ENCODE data around the gene RPUSD1.

Gene RPUSD1

DNA sequence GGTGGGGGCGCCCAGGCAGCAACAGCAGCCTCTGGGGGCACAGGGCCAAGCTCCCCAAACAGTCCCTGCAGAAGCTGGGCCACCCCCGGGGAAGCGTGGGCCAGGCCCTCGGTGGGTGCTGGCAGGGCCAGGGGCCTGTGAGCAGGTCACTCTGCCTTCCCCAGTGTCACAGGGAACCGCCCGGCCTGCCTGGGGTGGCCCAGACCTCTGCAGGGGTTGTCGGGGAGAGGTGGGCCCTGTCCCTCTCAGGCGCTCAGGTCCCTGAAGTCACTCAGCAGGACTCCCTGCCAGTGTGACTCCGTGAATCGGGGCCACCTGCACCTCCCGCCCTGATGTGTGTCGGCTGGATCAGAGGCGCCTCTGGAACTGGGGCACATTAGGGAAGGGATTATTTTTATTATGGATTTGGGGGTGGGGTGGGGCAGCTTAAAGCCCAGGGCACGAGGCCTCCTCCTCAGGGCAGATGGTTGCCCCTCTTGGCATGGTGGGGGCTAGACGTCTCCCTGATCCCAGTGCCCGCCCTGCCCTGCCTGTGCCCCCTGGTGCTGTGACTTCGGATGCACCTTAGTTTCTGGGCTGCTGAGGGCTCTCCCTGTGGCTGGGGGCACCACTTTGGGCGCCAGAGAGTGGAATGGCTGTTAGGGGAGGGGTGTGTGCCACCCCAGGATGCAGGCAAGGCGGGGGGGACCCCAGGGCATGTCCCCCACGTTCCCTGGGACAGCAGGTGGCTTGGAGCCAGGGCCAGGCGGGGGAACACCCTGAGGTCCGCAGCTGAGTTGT is 13.6 kb upstream of the RPUSD1 start:
- no peak overlapping the region for H3K27ac ChIP-seq (ENCODE audit: low read depth, low read length)

DNA sequence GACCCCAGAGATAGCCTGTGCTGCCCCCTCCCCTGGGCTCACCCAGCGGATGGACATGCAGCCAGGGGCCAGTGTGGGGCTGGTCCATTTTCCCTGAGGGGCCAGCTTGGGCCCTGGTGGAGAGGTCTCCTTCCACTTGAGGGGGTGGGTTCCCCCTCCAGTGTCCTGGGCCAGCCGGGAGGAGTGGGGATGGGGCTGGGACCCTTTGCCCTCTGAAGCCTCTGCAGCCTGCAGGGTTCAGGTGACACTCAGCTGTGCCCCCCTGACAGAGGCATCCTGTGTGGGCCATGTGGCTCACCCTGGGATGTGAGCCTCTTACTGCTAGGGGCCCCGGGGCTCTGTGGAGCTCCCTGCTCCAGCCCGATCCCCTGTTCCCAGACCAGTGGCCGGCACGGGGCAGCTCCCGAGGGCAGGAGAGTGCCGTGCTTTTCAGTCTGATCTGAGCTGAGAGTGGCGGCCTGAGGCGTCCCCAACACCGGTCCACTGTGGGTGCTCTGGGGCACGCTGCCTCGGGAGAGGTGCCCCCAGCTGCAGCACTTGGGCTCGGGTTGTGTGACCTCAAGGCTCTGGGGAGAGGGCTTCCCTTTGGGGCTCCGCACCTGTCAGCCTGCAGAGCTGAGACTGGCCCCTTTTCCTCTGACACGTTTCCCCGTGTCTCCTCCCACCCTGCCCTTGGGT is 12.8 kb upstream of the RPUSD1 start:
- peaks cover 15% of the 10 kb centered on the region for H3K27me3 ChIP-seq (ENCODE audit: control insufficient read depth, insufficient read depth, low read length)
- H3K27ac ChIP-seq (ENCODE audit: low read depth, low read length) = no peak overlapping the region
- H3K4me3 ChIP-seq (ENCODE audit: low read length) = no peak overlapping the region
- no peaks in the 10 kb centered on the region for H3K4me1 ChIP-seq (ENCODE audit: control insufficient read depth, insufficient read depth, low read length)
- no peak overlapping the region for H3K9ac ChIP-seq (ENCODE audit: low read length)
- H3K36me3 ChIP-seq (ENCODE audit: control insufficient read depth, insufficient read depth, low read length) = no peaks in the 10 kb centered on the region

More for the DNA sequence above, 13.6 kb upstream of the RPUSD1 start:
- Histone ChIP-seq H3K4me1 (ENCODE audit: control insufficient read depth, insufficient read depth, low read length) (no peaks in the 10 kb centered on the region), H3K36me3 (ENCODE audit: control insufficient read depth, insufficient read depth, low read length) (no peaks in the 10 kb centered on the region), H3K27me3 (ENCODE audit: control insufficient read depth, insufficient read depth, low read length) (peaks cover 15% of the 10 kb centered on the region), H3K4me3 (ENCODE audit: low read length) (no peak overlapping the region), H3K9ac (ENCODE audit: low read length) (no peak overlapping the region)

DNA sequence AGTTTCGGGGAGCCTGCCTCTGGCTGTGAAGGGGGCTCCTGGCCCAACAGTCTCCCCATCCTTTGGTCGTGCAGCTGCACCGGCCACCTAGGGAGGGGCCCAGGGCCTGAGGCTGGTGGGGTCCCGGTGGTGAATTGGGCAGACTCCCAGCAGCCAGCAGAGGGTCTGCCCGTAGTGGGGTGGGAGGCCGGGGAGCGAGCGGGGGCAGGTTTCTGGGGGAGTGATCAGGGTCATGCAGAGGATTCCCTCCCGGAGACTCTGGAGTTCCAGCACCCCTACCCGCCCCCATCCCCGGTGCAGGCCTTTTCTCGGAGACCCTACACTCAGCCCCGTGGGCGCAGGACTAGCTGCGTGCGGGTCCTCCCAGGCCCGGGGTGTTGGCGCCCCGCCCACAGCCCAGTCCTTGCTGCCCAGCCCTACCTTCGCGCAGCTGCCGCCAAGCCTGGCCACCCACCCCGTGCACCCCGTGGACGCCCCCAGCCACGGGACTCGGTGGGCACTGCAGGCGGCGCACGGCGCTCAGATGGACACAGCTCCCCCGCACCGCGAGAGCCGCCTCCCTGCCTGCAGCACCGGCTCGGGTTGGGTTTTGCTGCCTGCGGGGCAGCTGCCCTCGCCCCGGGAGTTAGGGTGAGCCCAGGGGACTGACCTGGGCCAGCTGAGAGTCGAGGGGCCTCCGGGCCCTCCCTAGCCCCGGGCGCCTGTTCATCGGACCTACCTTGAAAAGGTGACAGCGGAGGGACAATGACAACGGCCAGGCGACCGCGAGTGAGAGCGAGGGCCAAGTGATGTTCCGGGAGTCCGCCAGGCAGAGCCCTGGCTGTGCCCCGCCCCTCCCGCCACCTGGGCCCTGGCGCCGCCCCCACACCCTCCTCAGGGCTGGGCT is 12.0 kb upstream of the RPUSD1 start, which contains the start of gene GNG13:
GNG13 (minus strand) TSS at position 787 of the 886 bp plus-strand sequence. CDS start 1,657 bp downstream, outside the sequence.
- H3K27ac ChIP-seq (ENCODE audit: low read depth, low read length) = no peak within 1 kb of the TSS
- peaks cover 15% of the 10 kb centered on the region for H3K27me3 ChIP-seq (ENCODE audit: control insufficient read depth, insufficient read depth, low read length)
- no peak within 1 kb of the TSS for H3K4me3 ChIP-seq (ENCODE audit: low read length)
- H3K9ac ChIP-seq (ENCODE audit: low read length) = no peak within 1 kb of the TSS
- no peaks in the 10 kb centered on the region for H3K4me1 ChIP-seq (ENCODE audit: control insufficient read depth, insufficient read depth, low read length)
- no peaks in the 10 kb centered on the region for H3K36me3 ChIP-seq (ENCODE audit: control insufficient read depth, insufficient read depth, low read length)

DNA sequence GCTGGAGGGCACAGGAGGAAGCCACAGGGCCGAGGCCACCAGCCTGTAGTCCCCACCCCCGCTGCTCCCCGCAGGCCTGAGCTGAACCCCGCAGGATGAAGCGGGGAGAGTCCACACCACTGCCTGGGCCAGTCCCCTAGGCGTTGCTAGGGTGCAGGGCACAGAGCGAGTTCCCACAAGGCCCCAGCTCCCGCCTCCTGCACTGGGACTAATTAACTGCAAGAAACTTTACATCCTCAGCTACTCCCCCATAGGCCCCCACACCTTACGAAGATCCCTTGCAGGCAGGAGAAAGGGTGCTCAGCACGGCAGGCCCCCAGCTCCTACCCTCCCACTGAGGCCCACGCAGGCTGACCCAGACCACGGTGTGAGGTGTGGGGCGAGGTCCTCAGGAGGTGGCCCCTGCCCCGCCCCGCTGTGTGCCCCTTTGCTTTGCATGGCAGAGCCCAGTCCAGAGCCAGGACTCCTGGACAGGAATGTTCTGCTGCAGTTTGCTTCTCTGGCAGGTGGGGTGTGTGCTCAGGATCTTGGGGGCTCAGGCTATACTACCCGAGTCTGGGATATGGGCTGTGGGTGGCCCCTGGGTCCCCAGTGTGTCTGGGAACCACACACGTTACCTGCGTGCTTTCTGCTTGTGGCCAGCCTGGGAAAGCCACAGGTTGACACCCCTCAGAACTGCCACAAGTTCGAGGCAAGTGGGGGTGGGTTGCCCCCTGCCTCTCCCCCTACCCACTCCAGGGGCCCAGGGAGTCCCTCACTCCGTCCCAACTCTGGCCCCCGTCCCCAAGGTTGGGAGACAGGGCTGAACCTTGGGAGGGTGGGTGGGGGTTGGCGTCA is 11.1 kb upstream of the RPUSD1 start:
- Histone ChIP-seq H3K9ac (ENCODE audit: low read length) (no peak overlapping the region), H3K27ac (ENCODE audit: low read depth, low read length) (no peak overlapping the region), H3K27me3 (ENCODE audit: control insufficient read depth, insufficient read depth, low read length) (peaks cover 15% of the 10 kb centered on the region), H3K36me3 (ENCODE audit: control insufficient read depth, insufficient read depth, low read length) (no peaks in the 10 kb centered on the region), H3K4me3 (ENCODE audit: low read length) (no peak overlapping the region), H3K4me1 (ENCODE audit: control insufficient read depth, insufficient read depth, low read length) (no peaks in the 10 kb centered on the region)

DNA sequence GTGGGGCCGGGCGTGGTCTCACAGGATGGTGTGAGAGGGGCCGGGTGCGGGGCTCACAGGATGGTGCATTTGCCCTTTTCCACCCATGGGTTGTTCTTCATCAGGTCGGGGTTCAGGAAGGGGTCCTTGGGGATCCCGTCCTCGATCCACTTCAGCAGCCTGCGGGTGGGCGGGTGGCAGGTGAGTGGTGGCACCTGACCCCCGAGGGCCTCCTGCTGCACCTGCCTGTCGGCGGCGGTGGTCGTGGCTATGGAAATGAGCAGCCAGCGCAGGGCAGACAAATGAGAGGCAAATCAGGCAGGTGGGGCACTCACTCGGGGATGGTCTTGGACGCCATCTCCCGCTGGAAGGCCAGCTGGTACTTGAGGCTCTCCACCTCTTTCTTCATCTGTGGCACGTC is 10.5 kb upstream of the RPUSD1 start:
- H3K4me3 ChIP-seq (ENCODE audit: low read length) = no peak overlapping the region
- no peaks in the 10 kb centered on the region for H3K4me1 ChIP-seq (ENCODE audit: control insufficient read depth, insufficient read depth, low read length)
- H3K27ac ChIP-seq (ENCODE audit: low read depth, low read length) = no peak overlapping the region
- H3K9ac ChIP-seq (ENCODE audit: low read length) = no peak overlapping the region
- peaks cover 15% of the 10 kb centered on the region for H3K27me3 ChIP-seq (ENCODE audit: control insufficient read depth, insufficient read depth, low read length)
- no peaks in the 10 kb centered on the region for H3K36me3 ChIP-seq (ENCODE audit: control insufficient read depth, insufficient read depth, low read length)

DNA sequence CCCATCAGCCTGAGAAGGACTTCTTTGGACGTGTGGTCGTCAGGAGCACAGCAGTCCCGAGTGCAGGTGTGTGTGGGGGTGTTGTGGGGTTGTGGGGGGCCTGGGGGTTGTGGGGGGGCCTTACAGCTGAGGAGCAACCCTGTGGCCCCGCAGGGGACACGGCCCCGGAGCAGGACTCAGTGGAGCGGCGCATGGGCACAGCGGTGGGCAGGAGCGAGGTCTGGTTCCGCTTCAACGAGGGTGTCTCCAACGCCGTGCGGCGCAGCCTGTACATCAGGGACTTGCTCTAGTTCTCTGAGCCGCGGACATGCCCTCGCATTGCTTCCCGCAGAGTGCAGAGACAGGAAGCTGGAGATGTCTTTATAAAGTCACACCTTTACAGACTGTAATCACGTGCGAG is 9.5 kb upstream of the RPUSD1 start:
- Histone ChIP-seq H3K9ac (ENCODE audit: low read length) (no peak overlapping the region), H3K27ac (ENCODE audit: low read depth, low read length) (no peak overlapping the region), H3K4me3 (ENCODE audit: low read length) (no peak overlapping the region), H3K4me1 (ENCODE audit: control insufficient read depth, insufficient read depth, low read length) (no peaks in the 10 kb centered on the region), H3K36me3 (ENCODE audit: control insufficient read depth, insufficient read depth, low read length) (no peaks in the 10 kb centered on the region), H3K27me3 (ENCODE audit: control insufficient read depth, insufficient read depth, low read length) (peaks cover 15% of the 10 kb centered on the region)

DNA sequence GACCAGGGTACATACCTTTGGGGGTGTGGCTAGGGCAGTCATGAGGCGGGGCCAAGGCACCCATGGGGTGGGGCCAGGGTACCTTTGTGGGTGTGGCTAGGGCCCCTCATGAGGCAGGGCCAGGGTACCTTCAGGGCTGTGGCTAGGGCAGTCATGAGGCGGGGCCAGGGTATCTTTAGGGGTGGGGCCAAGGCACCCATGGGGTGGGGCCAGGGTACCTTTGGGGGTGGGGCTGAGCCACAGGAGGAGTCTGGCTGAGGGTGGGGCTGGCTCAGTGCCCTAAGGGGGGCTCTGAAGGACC is 8.9 kb upstream of the RPUSD1 start:
- H3K9ac ChIP-seq (ENCODE audit: low read length) = no peak overlapping the region
- H3K4me1 ChIP-seq (ENCODE audit: control insufficient read depth, insufficient read depth, low read length) = no peaks in the 10 kb centered on the region
- no peaks in the 10 kb centered on the region for H3K36me3 ChIP-seq (ENCODE audit: control insufficient read depth, insufficient read depth, low read length)
- H3K27me3 ChIP-seq (ENCODE audit: control insufficient read depth, insufficient read depth, low read length) = peaks cover 15% of the 10 kb centered on the region
- H3K27ac ChIP-seq (ENCODE audit: low read depth, low read length) = no peak overlapping the region
- H3K4me3 ChIP-seq (ENCODE audit: low read length) = no peak overlapping the region

DNA sequence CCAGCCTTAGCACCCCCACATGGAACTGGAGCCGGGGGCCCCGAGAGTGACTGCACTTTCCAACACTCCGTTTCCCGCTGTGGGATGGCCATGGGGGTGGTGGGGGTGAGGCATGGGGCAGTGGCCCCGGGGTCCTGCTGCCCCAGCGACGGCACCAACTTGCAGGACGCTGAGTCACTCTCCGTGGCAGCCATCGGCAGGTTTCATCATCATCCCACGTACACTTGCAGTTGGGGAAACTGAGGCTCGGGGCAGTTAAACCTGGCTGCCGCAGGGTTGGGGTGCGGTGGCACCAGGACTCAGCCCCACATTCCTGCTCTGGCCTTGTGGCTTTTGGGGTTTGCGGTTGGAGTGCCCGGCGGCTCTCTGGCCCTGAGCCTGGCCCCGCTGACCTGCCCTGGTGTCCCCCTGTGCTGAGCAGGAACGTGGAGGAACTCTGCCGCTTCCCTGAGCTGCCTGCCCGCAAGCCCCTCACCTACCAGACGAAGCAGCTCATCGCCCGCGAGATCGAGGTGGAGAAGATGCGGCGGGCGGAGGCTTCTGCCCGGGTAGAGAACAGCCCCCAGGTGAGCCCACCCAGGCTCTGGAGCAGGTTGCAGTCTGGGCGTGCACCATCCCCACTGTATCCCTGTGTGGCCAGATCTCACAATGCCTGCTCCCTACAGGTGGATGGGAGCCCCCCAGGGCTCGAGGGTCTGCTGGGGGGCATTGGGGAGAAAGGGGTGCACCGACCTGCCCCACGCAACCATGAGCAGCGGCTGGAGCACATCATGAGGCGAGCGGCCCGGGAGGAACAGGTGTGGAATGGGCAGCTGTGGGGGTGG is 8.3 kb upstream of the RPUSD1 start:
- Histone ChIP-seq H3K4me3 (ENCODE audit: low read length) (no peak overlapping the region), H3K4me1 (ENCODE audit: control insufficient read depth, insufficient read depth, low read length) (no peaks in the 10 kb centered on the region), H3K27ac (ENCODE audit: low read depth, low read length) (no peak overlapping the region), H3K9ac (ENCODE audit: low read length) (no peak overlapping the region), H3K27me3 (ENCODE audit: control insufficient read depth, insufficient read depth, low read length) (peaks cover 11% of the 10 kb centered on the region), H3K36me3 (ENCODE audit: control insufficient read depth, insufficient read depth, low read length) (no peaks in the 10 kb centered on the region)

DNA sequence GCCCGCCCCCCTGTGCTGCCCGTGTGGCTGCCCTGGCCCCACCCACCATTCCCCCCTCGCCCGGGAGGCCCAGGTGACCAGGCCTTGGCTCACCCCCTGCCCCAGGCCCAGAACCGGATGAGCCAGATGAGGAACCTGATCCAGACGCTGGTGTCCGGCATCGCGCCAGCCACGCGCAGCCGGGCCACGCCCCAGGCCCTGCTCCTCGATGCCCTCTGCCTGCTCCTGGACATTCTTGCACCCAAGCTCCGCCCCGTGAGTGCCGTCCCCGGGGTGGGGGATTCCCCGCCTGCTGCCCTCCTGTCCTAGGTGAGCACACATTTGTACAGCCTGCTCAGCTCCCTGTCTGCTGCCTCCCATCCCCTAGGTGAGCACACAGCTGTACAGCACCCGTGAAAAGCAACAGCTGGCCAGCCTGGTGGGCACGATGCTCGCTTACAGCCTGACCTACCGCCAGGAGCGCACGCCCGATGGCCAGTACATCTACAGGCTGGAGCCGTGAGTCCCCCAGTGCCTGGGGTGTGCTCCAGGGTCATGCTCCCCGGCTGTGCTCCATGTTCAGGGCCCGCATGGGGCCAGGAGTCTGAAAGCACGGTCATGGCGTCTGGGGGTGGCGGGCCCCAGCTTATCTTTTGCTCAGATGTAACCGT is 7.5 kb upstream of the RPUSD1 start:
- H3K27ac ChIP-seq (ENCODE audit: low read depth, low read length) = no peak overlapping the region
- H3K36me3 ChIP-seq (ENCODE audit: control insufficient read depth, insufficient read depth, low read length) = no peaks in the 10 kb centered on the region
- H3K27me3 ChIP-seq (ENCODE audit: control insufficient read depth, insufficient read depth, low read length) = peaks cover 4% of the 10 kb centered on the region
- H3K4me1 ChIP-seq (ENCODE audit: control insufficient read depth, insufficient read depth, low read length) = no peaks in the 10 kb centered on the region
- no peak overlapping the region for H3K4me3 ChIP-seq (ENCODE audit: low read length)
- no peak overlapping the region for H3K9ac ChIP-seq (ENCODE audit: low read length)

DNA sequence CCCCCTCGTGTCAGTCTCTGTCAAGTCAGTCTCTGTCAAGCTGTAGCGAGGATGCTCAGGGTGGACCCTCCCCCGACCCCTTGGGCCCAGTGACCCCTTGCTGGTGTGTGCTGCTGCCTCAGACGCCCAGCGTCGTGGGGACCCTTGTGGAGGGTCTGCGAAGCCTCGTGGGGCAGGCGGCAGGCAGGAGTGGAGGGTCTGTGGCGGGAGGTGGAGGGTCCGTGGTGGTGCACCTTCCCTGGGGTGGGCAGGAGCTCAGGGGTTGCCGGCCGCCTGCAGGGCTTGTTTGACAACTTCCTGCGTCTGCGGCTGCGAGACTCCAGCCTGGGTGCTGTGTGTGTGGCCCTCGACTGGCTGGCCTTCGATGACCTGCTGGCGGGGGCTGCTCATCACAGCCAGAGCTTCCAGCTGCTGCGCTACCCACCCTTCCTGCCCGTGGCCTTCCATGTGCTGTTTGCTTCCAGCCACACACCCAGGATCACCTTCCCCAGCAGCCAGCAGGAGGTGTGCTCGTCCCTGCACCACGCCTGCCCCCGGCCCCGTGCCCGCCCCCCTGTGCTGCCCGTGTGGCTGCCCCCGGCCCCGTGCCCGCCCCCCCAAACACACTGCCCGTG is 6.8 kb upstream of the RPUSD1 start:
- H3K4me3 ChIP-seq (ENCODE audit: low read length) = no peak overlapping the region
- H3K27me3 ChIP-seq (ENCODE audit: control insufficient read depth, insufficient read depth, low read length) = peaks cover 3% of the 10 kb centered on the region
- H3K9ac ChIP-seq (ENCODE audit: low read length) = no peak overlapping the region
- no peaks in the 10 kb centered on the region for H3K4me1 ChIP-seq (ENCODE audit: control insufficient read depth, insufficient read depth, low read length)
- H3K27ac ChIP-seq (ENCODE audit: low read depth, low read length) = no peak overlapping the region
- H3K36me3 ChIP-seq (ENCODE audit: control insufficient read depth, insufficient read depth, low read length) = no peaks in the 10 kb centered on the region

Measured in rectal smooth muscle tissue (tissue), 1 donor.